Heart right ventricle (tissue), 16 donors: ENCODE results near the gene TAPT1. TPM values are rescaled to one million over a fixed set of nuclear protein-coding genes. Genes with fewer than 3 reads are reported as not detected.

ENCODE experiments used
- ATAC-seq, 8 donors: fragments of 200-7000 bp; cut with Tn5 transposase; one replicate each; pipeline ENCODE4 v1.9.1; 2020; ENCODE audit warnings: mild to moderate bottlenecking in 8 of 8, moderate library complexity in 8 of 8, moderate number of reproducible peaks in 1 of 8
- DNase-seq, 2 donors: peaks; one replicate each; pipeline ENCODE4 v3.0.0-alpha.2; 2020
- H3K27ac ChIP-seq, 10 donors: fragments of 200-600 bp; sonication (generic) in 2 of 10; one replicate each; pipeline versions ENCODE4 v1.5.0 to v1.8.0; 2020 to 2022; ENCODE audit warnings: mild to moderate bottlenecking in 3 of 10
- H3K27me3 ChIP-seq, 7 donors: fragments of 200-600 bp; one replicate each; pipeline ENCODE4 v1.8.0; 2021 to 2022; ENCODE audit warnings: mild to moderate bottlenecking in 2 of 7
- H3K36me3 ChIP-seq, 9 donors: fragments of 200-600 bp; sonication (generic) in 1 of 9; one replicate each; pipeline versions ENCODE4 v1.5.0 to v1.8.0; 2020 to 2022; ENCODE audit warnings: mild to moderate bottlenecking in 2 of 9
- H3K4me1 ChIP-seq, 9 donors: fragments of 200-600 bp; sonication (generic) in 1 of 9; one replicate each; pipeline versions ENCODE4 v1.5.0 to v1.8.0; 2020 to 2022; ENCODE audit warnings: mild to moderate bottlenecking in 4 of 9
- H3K4me3 ChIP-seq, 10 donors: fragments of 200-600 bp; sonication (generic) in 2 of 10; one replicate each; pipeline versions ENCODE4 v1.5.0 to v1.8.0; 2020 to 2022; ENCODE audit warnings: mild to moderate bottlenecking in 7 of 10, moderate library complexity in 2 of 10
- H3K9me3 ChIP-seq, 11 donors: fragments of 200-600 bp in 10 of 11; sonication (generic) in 2 of 11; one replicate each; pipeline versions ENCODE4 v1.5.0 to v1.8.0; 2013 to 2022; ENCODE audit warnings: mild to moderate bottlenecking in 2 of 11, control low read depth in 1 of 11, moderate library complexity in 1 of 11
- CTCF ChIP-seq, 9 donors: fragments of 200-600 bp; sonication (generic) in 2 of 9; IDR thresholded peaks; one replicate each; pipeline versions ENCODE4 v1.5.0 to v1.8.0; 2021 to 2022; ENCODE audit warnings: antibody characterized with exemption in 9 of 9, mild to moderate bottlenecking in 5 of 9, moderate library complexity in 1 of 9
- WGBS, 2 donors: extraction: QIAGEN DNeasy Blood & Tissue Kit; methylation state at CpG; one replicate each; pipeline ENCODE4 v1.1.7; 2013; ENCODE audit warnings: inconsistent platforms in 1 of 2; 5-methylcytosine and 5-hydroxymethylcytosine counted together
- intact Hi-C, 10 donors: fragments of 100-400 bp; cut with DNase I; formaldehyde crosslinking; loops; one replicate each; pipeline versions ENCODE4 v1.11.1 to v1.14.2; 2022
- polyA plus RNA-seq, 2 donors: library from polyadenylated mRNA; stranded (reverse); fragments of 200-250 nt; gene quantifications; one replicate each; pipeline ENCODE4 v1.2.3, GENCODE V29; 2013
- total RNA-seq, 10 donors: library from RNA; stranded (reverse); fragmentation: NEBNext Ultra II Directional in 3 of 10; extraction: Animal tissue kit (Norgen Biotek cat#: 25700) in 3 of 10; gene quantifications; one replicate each; pipeline versions ENCODE4 v1.2.1 to v1.2.4, GENCODE V29; 2021 to 2023
- donor health status: Arrhythmogenic right ventricular cardiomyopathy.
- donor health status: ischemic (EF 13 %, LVEDD 7.1; RV severe dilation, severe dysfunction).
- donor health status: healthy with polysubstance abuse.
- donor health status: DM: no; HTN: yes; CAD: no.
- donor health status: DM: no; HTN: no; CAD: no.
- donor health status: ischemic (EF 25% LVEDD 6.9; RV normal size, moderate dysfunction).
- donor health status: ischemic (EF 25% LVEDD 5.7; RV mildly dilated, moderate dysfunction).
- donor health status: healthy.
- donor health status: DM: yes; HTN: yes; CAD: no.
- donor health status: Ischemic cardiomyopathy.
- donor health status: ischemic (EF 35%, LVEDD 5.7; RV mildly dilated, moderate dysfunction).
- donor health status: nonischemic (EF 11% LVEDD 7.7; RV severe dilation, severe dysfunction).
- donor health status: DM: yes; HTN: yes; CAD: no.
- donor health status: PGD.
- donor health status: ischemic (EF 29% LVEDD 5.4; RV normal size, mild dysfunction).
- donor health status: nonischemic (EF 23%, LVEDD 6.1; RV moderate dilation, normal function).

Gene TAPT1
- total and polyA plus RNA-seq, 12 donors: 14.3 to 44.8 (median 35.6) TPM

- no peaks in the 10 kb centered on the region for H3K27me3 ChIP-seq
- no peaks in the 10 kb centered on the region for H3K36me3 ChIP-seq
- DNase-seq (no peak), ATAC-seq (peak in 3 of 8 donors; percentile 8 to 42 (median 37))
- TF ChIP-seq CTCF (IDR thresholded peaks at IDR 0.05): peak in 2 of 9 donors; percentile 8 to 11
- H3K4me1 ChIP-seq: peaks cover 2 to 47% (median 12%) of the 10 kb centered on the region in 9 donors
- no peaks in the 10 kb centered on the region for H3K9me3 ChIP-seq
- intact Hi-C loops: no loop called here
- no peak overlapping the region for H3K4me3 ChIP-seq
- peak overlapping the region in 7 of 10 donors; percentile 5 to 69 (median 59) for H3K27ac ChIP-seq
- 55 to 63% methylated on average over 8 of the region's 8 CpGs for WGBS, 2 donors
Observed at GRCh38 chr4:16125571-16126445, 100.5 kb downstream of the TAPT1 start.

GRCh38 chr4:16124232-16124631 lies 102.0 kb downstream of the TAPT1 start:
- ATAC-seq (peak in 5 of 8 donors; percentile 32 to 69 (median 58)), DNase-seq (peak; percentile 16 to 48)
- H3K27ac ChIP-seq: no peak overlapping the region
- H3K36me3 ChIP-seq: no peaks in the 10 kb centered on the region
- H3K4me1 ChIP-seq: peaks cover 2 to 35% (median 12%) of the 10 kb centered on the region in 9 donors
- intact Hi-C loops: no loop called here
- 56 to 58% methylated on average over 4 of the region's 4 CpGs for WGBS, 2 donors
- no peaks in the 10 kb centered on the region for H3K9me3 ChIP-seq
- TF ChIP-seq CTCF (IDR thresholded peaks at IDR 0.05): no peak
- no peaks in the 10 kb centered on the region for H3K27me3 ChIP-seq
- H3K4me3 ChIP-seq: no peak overlapping the region

- ATAC-seq: peak in 3 of 8 donors; percentile 21 to 35 (median 23)
- Histone ChIP-seq H3K9me3 (no peaks in the 10 kb centered on the region), H3K36me3 (no peaks in the 10 kb centered on the region), H3K4me1 (peaks cover 0 to 32% (median 16%) of the 10 kb centered on the region in 9 donors), H3K4me3 (no peak overlapping the region), H3K27ac (no peak overlapping the region), H3K27me3 (no peaks in the 10 kb centered on the region)
- TF ChIP-seq CTCF (IDR thresholded peaks at IDR 0.05): no peak
- 69 to 75% methylated on average over 7 of the region's 7 CpGs for WGBS, 2 donors
- intact Hi-C loops: no loop called here
- DNase-seq: no peak
Observed at GRCh38 chr4:16123356-16124084, 102.8 kb downstream of the TAPT1 start.

- no peak for ATAC-seq
- Histone ChIP-seq H3K4me3 (no peak overlapping the region), H3K9me3 (no peaks in the 10 kb centered on the region), H3K36me3 (no peaks in the 10 kb centered on the region), H3K27me3 (no peaks in the 10 kb centered on the region), H3K27ac (no peak overlapping the region), H3K4me1 (peaks cover 0 to 37% (median 19%) of the 10 kb centered on the region in 9 donors)
- DNase-seq: no peak
- WGBS, 2 donors: 83 to 85% methylated on average over 5 of the region's 5 CpGs
- intact Hi-C loops: no loop called here
- no peak for TF ChIP-seq CTCF (IDR thresholded peaks at IDR 0.05)
Observed at GRCh38 chr4:16122784-16123183, 103.5 kb downstream of the TAPT1 start.
